ENCODE data around the gene HIVEP3.

HIVEP3 gene

GRCh38 chr1:41598325-41598724 is 320.4 kb downstream of the HIVEP3 start:
- no peaks in the 10 kb centered on the region for H3K27me3 ChIP-seq (ENCODE audit: control insufficient read depth in 5 of 5, insufficient read depth in 4 of 5, low read length in 5 of 5)

GRCh38 chr1:41592451-41593125 is 326.1 kb downstream of the HIVEP3 start:
- H3K9ac ChIP-seq (ENCODE audit: low read length in 5 of 5) = no peak overlapping the region

More at GRCh38 chr1:41598325-41598724, 320.4 kb downstream of the HIVEP3 start:
- Histone ChIP-seq H3K27ac (ENCODE audit: low read depth, low read length) (no peak overlapping the region), H3K4me1 (ENCODE audit: control insufficient read depth in 5 of 5, insufficient read depth in 5 of 5, low read length in 5 of 5) (no peaks in the 10 kb centered on the region), H3K9ac (ENCODE audit: low read length in 5 of 5) (no peak overlapping the region), H3K36me3 (ENCODE audit: control insufficient read depth in 5 of 5, insufficient read depth in 5 of 5, low read length in 5 of 5) (no peaks in the 10 kb centered on the region), H3K4me3 (ENCODE audit: low read depth in 1 of 5, low read length in 5 of 5) (no peak overlapping the region), H3K9me3 (ENCODE audit: control insufficient read depth in 5 of 5, low read length in 5 of 5) (peaks cover 0 to 5% (median 0%) of the 10 kb centered on the region in 5 donors)

GRCh38 chr1:41591891-41592290 is 326.8 kb downstream of the HIVEP3 start:
- Histone ChIP-seq H3K27me3 (ENCODE audit: control insufficient read depth in 5 of 5, insufficient read depth in 4 of 5, low read length in 5 of 5) (no peaks in the 10 kb centered on the region), H3K4me3 (ENCODE audit: low read depth in 1 of 5, low read length in 5 of 5) (no peak overlapping the region), H3K27ac (ENCODE audit: low read depth, low read length) (no peak overlapping the region), H3K9me3 (ENCODE audit: control insufficient read depth in 5 of 5, low read length in 5 of 5) (peaks cover 0 to 6% (median 5%) of the 10 kb centered on the region in 5 donors), H3K9ac (ENCODE audit: low read length in 5 of 5) (no peak overlapping the region), H3K4me1 (ENCODE audit: control insufficient read depth in 5 of 5, insufficient read depth in 5 of 5, low read length in 5 of 5) (no peaks in the 10 kb centered on the region), H3K36me3 (ENCODE audit: control insufficient read depth in 5 of 5, insufficient read depth in 5 of 5, low read length in 5 of 5) (peaks cover 0 to 2% (median 0%) of the 10 kb centered on the region in 5 donors)

More at GRCh38 chr1:41592451-41593125, 326.1 kb downstream of the HIVEP3 start:
- Histone ChIP-seq H3K36me3 (ENCODE audit: control insufficient read depth in 5 of 5, insufficient read depth in 5 of 5, low read length in 5 of 5) (peaks cover 0 to 2% (median 0%) of the 10 kb centered on the region in 5 donors), H3K27me3 (ENCODE audit: control insufficient read depth in 5 of 5, insufficient read depth in 4 of 5, low read length in 5 of 5) (no peaks in the 10 kb centered on the region), H3K4me3 (ENCODE audit: low read depth in 1 of 5, low read length in 5 of 5) (no peak overlapping the region), H3K27ac (ENCODE audit: low read depth, low read length) (no peak overlapping the region), H3K4me1 (ENCODE audit: control insufficient read depth in 5 of 5, insufficient read depth in 5 of 5, low read length in 5 of 5) (no peaks in the 10 kb centered on the region), H3K9me3 (ENCODE audit: control insufficient read depth in 5 of 5, low read length in 5 of 5) (peaks cover 0 to 6% (median 5%) of the 10 kb centered on the region in 5 donors)

GRCh38 chr1:41590331-41590730 is 328.4 kb downstream of the HIVEP3 start:
- Histone ChIP-seq H3K9me3 (ENCODE audit: control insufficient read depth in 5 of 5, low read length in 5 of 5) (peaks cover 0 to 6% (median 5%) of the 10 kb centered on the region in 5 donors), H3K36me3 (ENCODE audit: control insufficient read depth in 5 of 5, insufficient read depth in 5 of 5, low read length in 5 of 5) (peaks cover 0 to 2% (median 0%) of the 10 kb centered on the region in 5 donors), H3K27ac (ENCODE audit: low read depth, low read length) (no peak overlapping the region), H3K9ac (ENCODE audit: low read length in 5 of 5) (no peak overlapping the region), H3K27me3 (ENCODE audit: control insufficient read depth in 5 of 5, insufficient read depth in 4 of 5, low read length in 5 of 5) (no peaks in the 10 kb centered on the region), H3K4me3 (ENCODE audit: low read depth in 1 of 5, low read length in 5 of 5) (no peak overlapping the region), H3K4me1 (ENCODE audit: control insufficient read depth in 5 of 5, insufficient read depth in 5 of 5, low read length in 5 of 5) (no peaks in the 10 kb centered on the region)

- no peaks in the 10 kb centered on the region for H3K4me1 ChIP-seq (ENCODE audit: control insufficient read depth in 5 of 5, insufficient read depth in 5 of 5, low read length in 5 of 5)
- H3K27ac ChIP-seq (ENCODE audit: low read depth, low read length) = no peak overlapping the region
- H3K27me3 ChIP-seq (ENCODE audit: control insufficient read depth in 5 of 5, insufficient read depth in 4 of 5, low read length in 5 of 5) = no peaks in the 10 kb centered on the region
- peaks cover 0 to 9% (median 3%) of the 10 kb centered on the region in 5 donors for H3K36me3 ChIP-seq (ENCODE audit: control insufficient read depth in 5 of 5, insufficient read depth in 5 of 5, low read length in 5 of 5)
- peaks cover 0 to 6% (median 5%) of the 10 kb centered on the region in 5 donors for H3K9me3 ChIP-seq (ENCODE audit: control insufficient read depth in 5 of 5, low read length in 5 of 5)
- no peak overlapping the region for H3K9ac ChIP-seq (ENCODE audit: low read length in 5 of 5)
- no peak overlapping the region for H3K4me3 ChIP-seq (ENCODE audit: low read depth in 1 of 5, low read length in 5 of 5)
These were observed 329.3 kb downstream of the HIVEP3 start for GRCh38 chr1:41589395-41589794.

- Histone ChIP-seq H3K9me3 (ENCODE audit: control insufficient read depth in 5 of 5, low read length in 5 of 5) (peaks cover 0 to 6% (median 5%) of the 10 kb centered on the region in 5 donors), H3K9ac (ENCODE audit: low read length in 5 of 5) (no peak overlapping the region), H3K27me3 (ENCODE audit: control insufficient read depth in 5 of 5, insufficient read depth in 4 of 5, low read length in 5 of 5) (no peaks in the 10 kb centered on the region), H3K4me1 (ENCODE audit: control insufficient read depth in 5 of 5, insufficient read depth in 5 of 5, low read length in 5 of 5) (no peaks in the 10 kb centered on the region), H3K27ac (ENCODE audit: low read depth, low read length) (no peak overlapping the region), H3K36me3 (ENCODE audit: control insufficient read depth in 5 of 5, insufficient read depth in 5 of 5, low read length in 5 of 5) (peaks cover 0 to 17% (median 10%) of the 10 kb centered on the region in 5 donors), H3K4me3 (ENCODE audit: low read depth in 1 of 5, low read length in 5 of 5) (no peak overlapping the region)
These were observed 330.3 kb downstream of the HIVEP3 start for GRCh38 chr1:41588334-41588875.

GRCh38 chr1:41587791-41588190 is 330.9 kb downstream of the HIVEP3 start:
- no peak overlapping the region for H3K27ac ChIP-seq (ENCODE audit: low read depth, low read length)

GRCh38 chr1:41586230-41586629 is 332.5 kb downstream of the HIVEP3 start:
- Histone ChIP-seq H3K27ac (ENCODE audit: low read depth, low read length) (no peak overlapping the region), H3K9me3 (ENCODE audit: control insufficient read depth in 5 of 5, low read length in 5 of 5) (peaks cover 0 to 6% (median 5%) of the 10 kb centered on the region in 5 donors), H3K27me3 (ENCODE audit: control insufficient read depth in 5 of 5, insufficient read depth in 4 of 5, low read length in 5 of 5) (no peaks in the 10 kb centered on the region), H3K36me3 (ENCODE audit: control insufficient read depth in 5 of 5, insufficient read depth in 5 of 5, low read length in 5 of 5) (peaks cover 0 to 17% (median 11%) of the 10 kb centered on the region in 5 donors), H3K4me1 (ENCODE audit: control insufficient read depth in 5 of 5, insufficient read depth in 5 of 5, low read length in 5 of 5) (no peaks in the 10 kb centered on the region), H3K9ac (ENCODE audit: low read length in 5 of 5) (no peak overlapping the region), H3K4me3 (ENCODE audit: low read depth in 1 of 5, low read length in 5 of 5) (no peak overlapping the region)

More at GRCh38 chr1:41587791-41588190, 330.9 kb downstream of the HIVEP3 start:
- Histone ChIP-seq H3K9me3 (ENCODE audit: control insufficient read depth in 5 of 5, low read length in 5 of 5) (peaks cover 0 to 6% (median 5%) of the 10 kb centered on the region in 5 donors), H3K27me3 (ENCODE audit: control insufficient read depth in 5 of 5, insufficient read depth in 4 of 5, low read length in 5 of 5) (no peaks in the 10 kb centered on the region), H3K36me3 (ENCODE audit: control insufficient read depth in 5 of 5, insufficient read depth in 5 of 5, low read length in 5 of 5) (peaks cover 0 to 17% (median 11%) of the 10 kb centered on the region in 5 donors), H3K9ac (ENCODE audit: low read length in 5 of 5) (no peak overlapping the region), H3K4me3 (ENCODE audit: low read depth in 1 of 5, low read length in 5 of 5) (no peak overlapping the region), H3K4me1 (ENCODE audit: control insufficient read depth in 5 of 5, insufficient read depth in 5 of 5, low read length in 5 of 5) (no peaks in the 10 kb centered on the region)

GRCh38 chr1:41583658-41584547 is 334.8 kb downstream of the HIVEP3 start:
- peaks cover 0 to under 1% (median 0%) of the 10 kb centered on the region in 5 donors for H3K4me1 ChIP-seq (ENCODE audit: control insufficient read depth in 5 of 5, insufficient read depth in 5 of 5, low read length in 5 of 5)
- peaks cover 0 to 17% (median 11%) of the 10 kb centered on the region in 5 donors for H3K36me3 ChIP-seq (ENCODE audit: control insufficient read depth in 5 of 5, insufficient read depth in 5 of 5, low read length in 5 of 5)
- H3K9me3 ChIP-seq (ENCODE audit: control insufficient read depth in 5 of 5, low read length in 5 of 5) = no peaks in the 10 kb centered on the region
- H3K27me3 ChIP-seq (ENCODE audit: control insufficient read depth in 5 of 5, insufficient read depth in 4 of 5, low read length in 5 of 5) = no peaks in the 10 kb centered on the region
- no peak overlapping the region for H3K27ac ChIP-seq (ENCODE audit: low read depth, low read length)
- H3K9ac ChIP-seq (ENCODE audit: low read length in 5 of 5) = no peak overlapping the region
- H3K4me3 ChIP-seq (ENCODE audit: low read depth in 1 of 5, low read length in 5 of 5) = no peak overlapping the region

Data from subcutaneous abdominal adipose tissue (tissue), 5 donors.